HG02981 (cell line): Measurements from ENCODE around the gene SPTBN2.

ENCODE experiments used
- ATAC-seq: cut with Tn5 transposase; IDR thresholded peaks from one replicate; pipeline ENCODE4 v1.9.1; 2021; ENCODE audit warnings: mild to moderate bottlenecking, moderate library complexity; ENCODE audit not compliant: unreplicated experiment

Gene SPTBN2

DNA sequence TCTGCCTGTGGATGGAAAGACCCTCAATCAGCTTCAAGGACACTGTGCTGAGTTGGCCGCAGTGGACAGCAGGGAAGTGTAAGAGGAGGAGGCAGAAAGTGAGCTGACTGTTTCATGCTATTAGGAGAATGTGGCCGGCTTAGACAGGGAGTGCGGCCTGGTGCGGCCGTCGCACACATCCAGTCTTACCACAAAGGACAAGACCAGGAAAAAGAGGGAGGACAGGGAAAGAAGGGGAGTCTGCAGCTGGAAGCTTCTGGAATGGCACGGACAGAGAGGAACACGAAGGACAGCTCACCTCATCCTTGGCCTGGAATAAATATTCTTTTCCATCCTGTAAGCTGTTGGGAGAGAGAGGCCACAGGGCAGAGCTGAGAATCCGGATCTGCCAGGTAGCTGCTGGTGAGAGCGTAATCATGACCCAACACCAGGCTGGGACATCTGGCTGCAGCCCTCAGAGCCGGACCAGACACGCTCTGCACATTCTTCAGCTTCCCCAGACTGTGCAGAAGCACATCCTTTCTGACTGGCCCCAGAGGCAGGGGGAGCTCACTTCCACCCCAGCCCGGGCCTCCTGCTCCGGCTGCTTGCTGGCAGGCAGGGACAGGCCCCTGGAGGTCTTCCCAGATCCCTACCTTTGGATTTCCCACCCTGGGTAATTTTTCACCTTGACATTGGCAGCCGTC lies 42.8 kb downstream of the SPTBN2 start:
- ATAC-seq: no peak

DNA sequence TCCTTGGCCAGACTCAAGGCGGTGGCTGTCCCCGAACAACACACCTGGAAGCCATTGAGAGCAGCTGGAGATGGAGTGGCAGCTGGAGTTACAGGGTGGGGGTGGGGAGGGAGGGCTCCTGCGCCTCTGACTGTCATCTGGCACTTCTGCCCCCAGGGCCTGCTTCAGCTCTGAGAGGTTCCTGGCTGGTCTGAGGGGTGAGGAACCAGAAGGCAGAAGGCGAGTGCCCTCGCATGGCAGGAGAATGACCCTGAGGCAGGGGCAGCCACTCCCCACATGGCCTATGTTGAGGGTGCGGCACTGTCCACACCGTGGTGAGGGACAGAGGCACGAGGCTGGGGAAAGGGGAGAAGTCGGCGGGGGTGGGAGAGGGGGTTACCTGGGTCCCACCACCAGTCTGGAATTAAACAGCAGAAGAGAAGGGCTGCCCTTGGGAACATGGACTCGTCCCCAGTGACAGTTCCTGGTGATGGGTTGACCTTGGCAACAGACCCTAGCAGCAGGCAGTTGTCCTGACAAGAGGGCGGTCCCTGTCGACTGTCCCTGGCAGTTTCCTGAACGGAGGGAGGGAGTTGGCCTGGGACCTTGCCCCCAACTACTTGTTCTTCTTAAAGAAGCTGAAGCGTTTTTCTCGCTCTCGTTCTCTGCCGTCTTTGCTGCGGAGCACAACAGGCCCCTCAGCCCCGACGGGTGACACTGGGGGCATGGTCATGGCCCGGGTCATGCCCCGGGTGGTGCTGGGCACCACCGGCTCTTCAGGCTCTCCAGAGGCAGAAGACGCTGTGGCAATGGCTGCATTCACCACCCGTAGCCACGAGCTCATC lies 43.5 kb downstream of the SPTBN2 start:
- ATAC-seq: no peak

DNA sequence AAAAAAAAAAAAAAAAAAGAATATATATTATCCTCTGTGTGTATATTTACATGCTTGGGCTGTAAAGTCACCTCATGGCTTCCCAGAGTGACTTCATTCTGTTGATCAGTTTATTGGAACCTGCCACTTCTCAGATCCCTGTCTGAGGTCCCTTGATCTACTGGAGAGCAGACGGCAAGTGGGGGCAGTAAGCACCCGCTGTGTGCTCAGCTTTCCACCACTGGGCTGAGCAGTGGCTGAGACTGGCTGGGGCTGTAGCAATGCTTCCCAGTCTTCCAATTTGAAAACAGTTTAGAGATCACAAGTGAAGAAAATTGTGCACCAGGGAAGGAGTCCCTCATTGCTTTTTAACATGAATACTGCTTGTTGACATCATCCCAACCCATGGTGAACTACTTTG lies 44.4 kb downstream of the SPTBN2 start:
- no peak for ATAC-seq

DNA sequence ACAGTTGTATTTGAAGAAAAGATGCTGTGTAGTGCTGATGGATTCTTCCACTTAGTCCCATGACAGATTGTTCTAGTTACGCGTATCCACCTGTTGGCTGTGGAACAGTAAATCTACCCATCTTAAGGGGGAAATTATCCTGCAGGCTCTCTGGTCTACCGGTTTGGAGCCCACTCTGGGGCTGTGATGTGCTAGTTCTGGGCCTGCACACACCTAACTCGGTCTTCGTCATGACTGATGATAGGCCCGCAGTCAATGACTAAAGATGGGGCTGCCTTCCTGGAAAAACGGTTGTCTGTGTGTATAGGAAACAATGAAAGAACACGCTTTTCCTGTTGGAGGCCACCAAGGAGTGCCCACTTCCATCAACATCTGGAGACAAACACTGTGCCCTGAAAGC lies 45.1 kb downstream of the SPTBN2 start:
- ATAC-seq: no peak

DNA sequence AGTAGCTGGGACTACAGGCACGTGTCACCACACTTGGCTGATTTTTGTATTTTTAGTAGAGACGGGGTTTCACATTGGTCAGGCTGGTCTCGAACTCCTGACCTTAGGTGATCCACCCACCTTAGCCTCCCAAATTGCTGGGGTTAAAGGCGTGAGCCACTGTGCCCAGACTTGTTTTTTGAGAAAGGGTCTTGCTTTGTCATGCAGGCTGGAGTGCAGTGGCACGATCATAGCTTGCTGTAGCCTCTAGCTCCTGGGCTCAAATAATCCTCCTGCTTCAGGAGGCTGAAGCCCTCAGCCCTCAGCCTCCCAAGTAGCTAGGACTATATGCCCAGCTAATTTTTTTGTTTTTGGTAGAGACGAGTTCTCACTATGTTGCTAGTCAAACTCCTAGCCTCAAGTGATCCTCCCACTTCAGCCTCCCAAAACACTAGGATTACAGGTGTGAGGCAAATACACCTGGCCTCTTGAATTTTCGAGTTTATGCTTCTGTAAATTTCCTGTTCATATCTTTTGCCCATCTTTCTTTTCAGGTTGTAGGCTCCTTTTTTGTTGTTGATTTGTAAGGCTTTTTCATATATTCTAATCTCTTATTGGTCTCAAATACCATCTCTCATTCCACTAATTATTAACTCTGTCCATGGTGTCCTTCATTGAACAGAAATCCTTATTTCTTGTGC lies 47.9 kb downstream of the SPTBN2 start:
- no peak for ATAC-seq

DNA sequence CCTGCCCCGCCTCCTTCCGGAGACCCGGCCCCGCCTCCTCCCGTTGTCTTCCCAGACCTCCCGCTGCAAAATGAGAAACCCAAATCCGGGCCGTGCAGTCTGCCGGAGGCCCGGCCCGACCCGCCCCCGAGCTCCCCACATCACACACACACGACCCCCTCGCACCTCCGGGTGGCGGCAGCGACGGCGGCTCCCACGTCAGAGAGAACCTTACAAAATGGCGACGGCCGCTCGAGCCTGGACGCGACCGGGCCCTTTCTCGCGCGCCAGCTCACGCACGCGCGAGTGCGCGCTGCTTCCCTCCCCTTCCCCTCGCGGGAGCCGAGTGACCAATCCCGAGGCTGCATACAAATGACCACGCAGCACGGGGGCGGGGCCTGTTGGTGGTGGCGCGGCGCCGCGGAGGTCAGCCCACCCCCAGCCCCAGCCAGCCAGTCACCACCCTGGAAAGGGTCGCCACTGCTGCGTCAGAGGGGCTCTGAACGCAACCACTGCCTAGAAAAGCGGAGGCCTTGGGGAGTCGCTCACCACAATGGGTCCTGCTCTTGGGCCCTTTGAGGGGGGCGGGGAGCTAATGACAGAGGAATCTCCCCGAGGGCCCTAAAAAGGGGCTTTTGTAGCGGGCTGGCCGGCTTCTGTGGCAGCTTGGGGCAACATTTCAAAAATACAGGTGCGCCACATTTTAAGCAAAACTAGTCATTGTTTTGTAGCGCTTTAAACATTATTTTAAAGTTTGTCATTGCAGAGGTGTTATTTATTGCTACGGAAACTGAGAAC lies 51.2 kb downstream of the SPTBN2 start, which contains the start of gene RBM4B:
Gene RBM4B, minus strand, starts transcription at position 289 of the 777 bp plus-strand sequence. CDS start 808 bp downstream, outside the sequence.
- peak; percentile 92 for ATAC-seq

DNA sequence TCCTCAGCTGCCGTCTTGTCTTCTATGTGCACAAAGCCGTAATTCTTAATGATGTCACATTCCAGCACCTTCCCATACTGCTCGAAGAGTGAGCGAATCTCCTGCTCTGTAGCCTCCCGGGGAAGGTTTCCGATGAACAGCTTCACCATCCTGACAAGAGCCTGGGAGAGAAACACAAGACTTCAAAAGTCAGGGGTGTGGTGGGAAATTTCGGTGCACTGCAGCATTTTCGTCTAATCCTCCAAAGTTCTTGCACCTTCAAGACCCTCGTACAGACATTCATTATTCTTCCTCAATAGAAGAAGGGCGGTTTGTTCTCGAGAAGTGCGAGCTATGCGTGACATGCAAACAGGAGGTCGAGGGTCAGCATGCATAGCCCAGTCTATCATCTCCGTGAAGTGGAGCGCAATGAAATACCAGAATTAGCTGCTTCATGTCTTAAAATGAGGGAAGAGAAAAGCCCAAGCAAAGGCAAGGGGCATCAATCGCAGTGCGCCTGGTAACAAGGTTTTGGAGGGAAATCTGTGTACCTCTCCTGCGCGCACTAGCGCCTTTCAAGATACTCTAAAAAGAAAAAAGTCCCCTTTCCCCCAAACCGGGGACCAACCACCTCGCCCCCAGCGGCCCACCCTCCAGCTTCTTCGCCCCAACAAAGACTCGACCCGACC lies 52.0 kb downstream of the SPTBN2 start:
- no peak for ATAC-seq

DNA sequence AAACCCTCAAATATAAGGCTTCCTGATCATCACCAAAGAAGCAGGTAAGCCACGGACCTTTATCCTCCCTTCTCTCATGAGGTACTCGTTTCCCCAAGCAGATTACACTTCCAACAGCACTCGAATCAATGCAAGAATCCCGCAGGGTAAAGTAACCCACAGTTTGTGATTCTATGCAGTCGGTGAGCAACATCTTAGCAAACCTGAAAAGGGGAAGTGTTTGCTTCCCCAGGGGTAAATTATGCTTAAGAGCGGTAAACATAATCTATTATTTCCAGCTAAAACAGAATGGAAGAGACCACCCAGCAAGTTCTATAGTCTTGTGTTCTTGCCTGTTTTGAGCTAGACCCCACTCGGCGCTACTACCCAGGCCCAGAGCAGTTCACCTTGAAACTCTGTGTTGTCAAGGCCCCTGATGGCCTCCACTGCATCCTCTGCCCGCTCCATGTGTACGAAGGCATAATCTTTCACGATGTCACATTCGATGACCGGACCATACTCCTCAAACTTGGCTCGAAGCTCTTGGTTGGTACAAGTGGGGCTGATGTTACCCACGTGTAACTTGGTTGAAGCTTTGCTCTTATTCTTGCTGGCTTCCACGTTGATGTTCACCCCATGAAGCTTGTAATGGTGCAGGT lies 52.6 kb downstream of the SPTBN2 start:
- ATAC-seq: no peak

DNA sequence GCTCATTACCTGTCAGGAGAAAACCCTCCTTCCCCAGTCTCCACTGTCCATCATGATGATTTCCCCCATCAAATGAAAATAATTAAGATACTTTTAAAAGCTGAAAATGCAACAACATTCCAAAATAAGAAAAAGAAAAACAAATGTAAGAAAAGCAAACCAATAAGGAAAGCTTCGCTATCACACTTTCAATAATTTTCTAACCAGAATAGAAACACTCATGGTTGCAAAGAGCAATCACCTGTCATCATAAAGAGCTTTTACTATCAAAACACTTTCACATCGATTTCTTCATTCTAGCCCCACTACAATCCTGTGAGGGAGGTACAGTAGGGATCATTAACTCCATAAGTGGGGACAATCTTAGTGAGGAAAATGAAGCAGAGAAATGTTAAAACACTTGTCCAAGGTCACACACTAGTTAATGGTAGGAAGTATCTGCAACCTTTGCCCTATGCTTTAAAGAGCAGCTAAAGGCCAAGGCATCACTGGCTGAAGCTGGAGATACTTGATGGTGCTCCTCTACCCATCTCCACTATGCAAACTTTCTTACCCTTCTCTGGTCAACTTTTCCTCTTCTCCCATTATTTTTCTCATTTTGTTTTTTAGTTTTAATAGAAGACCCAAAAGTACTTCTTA lies 53.9 kb downstream of the SPTBN2 start:
- ATAC-seq: no peak

DNA sequence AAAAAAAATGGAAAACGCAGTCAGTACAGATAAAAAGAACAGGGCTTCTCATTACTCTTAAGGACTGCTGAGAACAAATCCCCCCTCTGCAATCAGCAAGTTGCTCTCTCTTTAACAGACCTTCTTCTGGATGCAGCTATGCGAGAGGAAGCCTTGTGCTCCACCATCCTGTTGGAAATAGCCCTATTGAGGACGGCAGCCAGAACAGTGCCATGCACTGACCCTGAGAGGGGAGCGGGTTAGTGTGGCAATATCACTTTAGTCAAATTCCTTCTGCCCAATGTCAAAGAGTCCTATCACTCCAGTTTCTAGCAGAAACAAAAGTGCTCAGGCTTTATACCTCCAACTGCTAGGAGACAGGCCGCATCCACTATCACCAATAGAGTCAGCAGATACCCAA lies 58.2 kb downstream of the SPTBN2 start:
- ATAC-seq: no peak

DNA sequence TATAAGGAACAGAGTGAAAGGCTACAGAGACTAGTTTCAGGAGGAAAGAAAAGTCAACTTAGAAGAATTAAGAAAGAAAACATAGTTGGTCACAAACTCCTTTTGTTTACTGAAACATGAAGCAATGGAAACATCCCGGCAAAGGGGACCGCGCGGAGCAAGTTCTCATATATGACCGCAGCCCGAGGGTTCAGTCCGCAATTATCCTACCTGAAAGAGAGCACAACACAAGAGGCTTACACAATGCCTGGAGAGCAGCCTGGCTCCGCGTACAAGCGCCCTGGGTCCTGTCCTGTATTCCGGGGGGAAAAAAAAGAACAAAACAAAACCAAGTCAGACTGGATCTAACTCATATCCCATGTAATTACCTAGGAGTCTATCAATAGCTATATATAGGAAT lies 63.6 kb downstream of the SPTBN2 start:
- no peak for ATAC-seq

DNA sequence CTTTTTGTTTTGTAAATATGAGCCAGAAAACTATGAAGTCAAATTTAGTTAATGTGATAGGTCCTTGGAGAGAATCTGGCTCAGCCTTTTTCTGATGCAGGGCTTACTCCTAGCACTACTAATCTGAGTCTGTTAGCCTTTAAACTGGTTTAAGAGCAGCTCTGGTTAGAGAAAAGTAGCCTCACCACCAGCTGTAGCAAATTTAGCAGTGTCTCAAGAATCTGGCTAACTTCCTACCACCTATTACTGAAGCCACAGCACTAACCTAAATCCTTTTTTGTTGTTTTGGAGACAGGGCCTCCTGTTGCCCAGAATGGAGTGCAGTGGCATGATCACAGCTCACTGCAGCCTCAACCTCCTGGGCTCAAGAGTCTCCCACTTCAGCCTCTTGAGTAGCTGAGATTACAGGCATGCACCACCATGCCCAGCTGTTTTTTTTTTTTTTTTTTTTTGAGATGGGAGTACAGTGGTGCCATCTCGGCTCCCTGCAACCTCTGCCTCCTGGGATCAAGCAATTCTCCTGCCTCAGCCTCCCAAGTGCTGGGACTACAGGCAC lies 65.2 kb downstream of the SPTBN2 start:
- ATAC-seq: no peak

DNA sequence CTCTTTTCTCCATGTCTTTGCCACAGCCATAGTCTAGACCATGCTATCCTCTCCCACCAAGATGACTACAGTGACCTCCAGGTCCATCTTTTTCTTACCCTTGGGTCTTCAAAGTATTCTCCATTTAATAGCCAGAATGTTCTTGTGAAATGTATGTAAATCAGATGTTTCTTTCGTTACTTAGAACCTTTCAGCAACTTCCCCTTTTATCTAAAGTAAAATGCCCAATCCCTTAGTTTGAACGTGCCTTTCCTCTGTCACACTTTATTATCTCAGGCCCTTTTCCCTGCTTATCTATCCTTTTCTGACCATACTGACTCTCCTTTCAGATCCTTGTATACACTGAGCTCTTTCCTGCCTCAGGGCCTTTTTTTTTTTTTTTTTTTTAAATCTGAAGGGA lies 69.3 kb downstream of the SPTBN2 start:
- no peak for ATAC-seq

DNA sequence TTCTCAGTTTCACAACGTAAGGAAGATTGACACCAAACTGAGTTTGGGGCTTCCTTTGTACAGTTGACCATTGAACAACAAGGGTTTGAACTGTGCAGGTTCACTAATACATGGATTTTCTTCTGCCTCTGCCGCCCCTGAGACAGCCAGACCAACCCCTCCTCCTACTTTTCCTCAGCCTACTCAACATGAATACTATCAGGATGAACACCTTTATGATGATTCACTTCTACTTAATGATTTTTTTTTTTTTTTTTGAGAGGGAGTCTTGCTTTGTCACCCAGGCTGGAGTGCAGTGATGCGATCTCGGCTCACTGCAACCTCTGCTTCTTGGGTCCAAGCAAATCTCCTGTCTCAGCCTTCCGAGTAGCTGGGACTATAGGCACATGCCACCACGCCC lies 75.9 kb downstream of the SPTBN2 start:
- no peak for ATAC-seq

DNA sequence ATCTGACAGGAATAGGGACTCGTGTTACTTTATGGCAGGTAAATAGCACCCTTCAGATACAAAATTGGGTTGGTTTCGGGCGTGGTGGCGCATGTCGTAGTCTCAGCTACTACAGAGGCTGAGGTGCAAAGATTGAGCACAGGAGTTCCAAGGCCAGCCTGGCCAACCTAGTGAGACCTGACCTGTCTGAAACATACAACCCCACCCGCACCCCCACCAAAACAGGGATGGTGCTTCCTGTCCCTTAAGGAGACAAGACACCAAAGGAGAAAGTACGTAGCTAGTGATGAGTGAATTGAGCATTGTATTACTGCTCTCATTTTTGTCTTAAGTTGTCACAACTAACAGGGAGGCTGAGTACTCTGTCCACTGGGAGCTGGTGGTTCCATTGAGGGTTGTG lies 76.4 kb downstream of the SPTBN2 start:
- ATAC-seq: no peak

DNA sequence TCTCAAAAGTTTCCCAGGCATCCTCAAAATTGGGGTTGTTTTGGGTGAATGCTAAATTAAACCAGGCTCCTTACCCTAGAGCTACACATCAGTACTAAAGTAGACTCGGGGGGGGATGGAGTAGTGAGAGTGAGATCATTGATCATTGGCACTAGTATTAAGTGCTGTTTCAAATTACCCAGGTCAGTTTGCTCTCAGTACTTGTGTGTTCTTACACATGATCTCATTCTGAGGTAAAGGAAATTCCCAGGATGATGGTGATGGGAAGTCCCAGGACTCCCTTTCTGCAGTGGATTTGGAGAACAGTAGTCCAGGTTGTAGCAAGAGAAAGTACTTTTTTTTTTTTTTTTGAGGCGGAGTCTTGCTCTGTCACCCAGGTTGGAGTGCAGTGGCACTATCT lies 78.0 kb downstream of the SPTBN2 start:
- ATAC-seq: no peak

DNA sequence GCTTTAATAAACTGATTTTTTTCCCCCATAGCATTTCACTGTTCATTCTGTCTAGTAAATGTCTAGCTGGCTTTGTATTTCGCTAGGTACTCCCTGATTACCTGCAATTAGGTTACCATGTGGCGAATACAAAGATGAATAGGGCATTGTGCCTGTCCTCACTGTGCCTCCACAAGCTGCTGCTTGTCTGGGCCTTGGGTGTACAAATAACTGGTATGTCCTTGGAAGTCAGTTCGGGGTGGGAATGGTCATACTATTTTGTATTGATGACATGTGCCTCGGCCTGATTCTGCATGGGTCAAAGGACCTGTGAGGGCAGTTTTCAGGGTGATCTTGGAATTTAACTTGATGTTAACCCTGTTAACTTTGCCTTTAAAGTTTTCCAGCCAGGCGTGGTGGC lies 79.1 kb downstream of the SPTBN2 start:
- ATAC-seq: no peak

DNA sequence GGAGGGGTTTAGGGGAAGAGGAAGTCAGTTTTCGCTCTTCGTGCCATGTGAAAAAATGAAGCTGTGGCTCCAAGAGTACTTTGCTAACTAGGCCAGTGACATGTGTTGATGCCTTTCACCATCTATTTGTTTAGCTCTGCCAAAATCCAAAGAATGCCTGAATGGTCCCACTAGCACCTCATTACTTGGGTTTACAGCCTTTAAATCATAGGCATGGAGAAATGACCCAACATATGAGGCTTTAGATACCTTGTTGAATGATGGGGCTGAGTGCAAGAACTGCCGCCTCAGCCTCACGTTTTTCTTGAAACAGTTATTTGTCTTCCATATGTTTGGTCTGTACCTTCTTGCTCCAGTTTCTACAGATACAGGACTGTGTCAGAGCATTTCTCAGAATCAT lies 82.2 kb downstream of the SPTBN2 start:
- ATAC-seq: no peak

DNA sequence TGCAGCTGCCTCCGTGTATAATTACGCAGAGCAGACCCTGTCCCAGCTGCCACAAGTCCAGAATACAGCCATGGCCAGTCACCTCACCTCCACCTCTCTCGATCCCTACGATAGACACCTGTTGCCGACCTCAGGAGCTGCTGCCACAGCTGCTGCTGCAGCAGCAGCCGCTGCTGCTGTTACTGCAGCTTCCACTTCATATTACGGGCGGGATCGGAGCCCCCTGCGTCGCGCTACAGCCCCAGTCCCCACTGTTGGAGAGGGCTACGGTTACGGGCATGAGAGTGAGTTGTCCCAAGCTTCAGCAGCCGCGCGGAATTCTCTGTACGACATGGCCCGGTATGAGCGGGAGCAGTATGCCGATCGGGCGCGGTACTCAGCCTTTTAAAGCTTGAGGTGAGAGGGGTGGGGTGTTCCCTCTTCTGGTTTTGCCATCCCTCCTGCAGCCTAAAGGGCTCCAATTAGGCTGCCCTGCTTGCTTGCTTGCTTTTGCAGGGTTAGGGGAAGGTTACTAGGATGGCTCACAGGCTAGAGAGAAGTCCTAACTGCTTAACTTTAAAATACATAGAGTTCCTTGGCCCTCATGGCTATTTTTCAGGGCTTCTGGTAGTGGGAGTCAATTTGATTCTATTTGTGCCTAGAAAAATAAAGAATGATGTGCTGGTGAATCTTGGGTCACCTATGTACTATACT lies 85.1 kb downstream of the SPTBN2 start:
- ATAC-seq: no peak
